ENCODE data around the gene ZSCAN10.

DNA sequence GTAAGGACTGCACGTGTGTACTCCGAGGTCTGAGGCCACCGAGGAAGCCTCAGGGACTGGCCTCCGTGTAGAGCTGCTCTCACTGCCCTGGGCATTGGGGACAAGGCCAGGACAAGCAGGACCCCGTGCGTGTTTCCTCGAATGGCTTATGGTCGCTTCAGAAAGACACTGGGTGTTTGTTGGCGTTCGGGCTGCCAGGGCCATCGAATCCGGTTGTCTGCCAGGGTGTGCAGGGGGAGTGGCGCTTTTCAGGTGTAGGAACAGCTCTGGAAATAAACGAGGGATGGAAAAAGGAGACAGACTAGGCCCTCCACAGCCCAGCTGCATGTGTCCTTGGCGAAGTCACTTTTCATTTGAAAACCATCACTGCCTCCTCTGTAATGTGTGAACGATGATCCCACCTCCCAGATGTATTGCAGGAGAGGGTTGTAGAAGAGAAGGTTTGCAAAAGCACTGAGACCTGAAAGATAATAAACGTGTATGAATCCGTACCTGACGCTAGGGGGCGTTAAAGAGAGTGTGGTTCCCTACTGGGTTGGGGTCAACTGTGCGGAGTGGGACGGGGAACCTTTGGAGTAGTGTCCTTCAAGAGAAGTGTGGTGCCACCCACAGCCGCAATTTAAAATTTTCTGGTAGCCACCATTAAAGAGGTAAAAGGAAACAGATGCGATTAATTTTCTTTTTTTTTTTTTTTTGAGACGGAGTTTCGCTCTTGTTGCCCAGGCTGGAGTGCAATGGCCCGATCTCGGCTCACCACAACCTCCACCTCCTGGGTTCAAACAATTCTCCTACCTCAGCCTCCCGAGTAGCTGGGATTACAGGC, 2.1 kb upstream of the ZSCAN10 start:
- peak; percentile 48; the same call in 1 of the 2 replicates for TF ChIP-seq POLR2AphosphoS5 (IDR thresholded peaks at IDR 0.05; ENCODE audit: low read depth)
- no peak for TF ChIP-seq REST (IDR thresholded peaks at IDR 0.05; ENCODE audit: unreplicated experiment)
- TF ChIP-seq CTCF (conservative IDR thresholded peaks at IDR 0.05; ENCODE audit: low read depth in 2 of 2) = peak; percentile 88 to 95

Measured in GM23338 (cell line).